ENCODE results near the gene CNNM2.

The CNNM2 gene

DNA sequence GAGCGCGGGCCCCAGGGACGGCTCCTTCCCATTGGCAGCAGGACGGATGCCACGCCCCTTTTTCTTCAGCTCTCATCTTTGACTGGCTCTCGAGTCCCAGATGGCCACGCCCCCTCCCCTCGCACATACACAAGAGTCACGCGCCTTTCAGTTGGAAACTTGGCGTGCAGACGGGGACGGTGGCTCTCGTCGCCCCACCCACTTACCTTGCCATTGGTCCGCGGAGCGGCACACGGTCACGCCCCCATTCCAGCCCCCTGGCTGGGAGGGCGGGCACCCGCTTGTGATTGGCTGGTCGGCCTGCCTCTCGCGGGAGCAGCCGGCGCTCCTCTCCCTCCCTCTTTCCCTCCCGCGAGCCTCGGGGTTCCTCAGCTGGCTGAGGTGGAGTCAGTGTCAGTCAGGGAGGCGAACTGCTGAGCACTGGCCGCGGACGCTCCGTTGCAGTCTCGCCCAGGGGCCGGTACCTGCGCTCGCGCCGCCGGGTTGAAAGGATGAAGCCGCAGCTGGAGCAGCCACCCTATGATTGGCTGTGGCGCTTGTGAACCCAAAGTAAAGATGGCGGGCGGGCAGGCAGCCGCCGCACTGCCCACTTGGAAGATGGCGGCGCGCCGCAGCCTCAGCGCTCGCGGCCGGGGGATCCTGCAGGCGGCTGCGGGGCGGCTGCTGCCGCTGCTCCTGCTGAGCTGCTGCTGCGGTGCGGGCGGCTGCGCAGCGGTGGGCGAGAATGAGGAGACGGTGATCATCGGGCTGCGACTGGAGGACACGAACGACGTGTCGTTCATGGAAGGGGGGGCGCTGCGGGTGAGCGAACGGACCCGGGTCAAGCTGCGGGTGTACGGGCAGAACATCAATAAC lies at the start of gene CNNM2:
TSS of gene CNNM2 (plus strand) at position 333 of the 855 bp plus-strand sequence. CDS start at position 520, 187 bp downstream.
- peak; percentile 100 for DNase-seq

DNA sequence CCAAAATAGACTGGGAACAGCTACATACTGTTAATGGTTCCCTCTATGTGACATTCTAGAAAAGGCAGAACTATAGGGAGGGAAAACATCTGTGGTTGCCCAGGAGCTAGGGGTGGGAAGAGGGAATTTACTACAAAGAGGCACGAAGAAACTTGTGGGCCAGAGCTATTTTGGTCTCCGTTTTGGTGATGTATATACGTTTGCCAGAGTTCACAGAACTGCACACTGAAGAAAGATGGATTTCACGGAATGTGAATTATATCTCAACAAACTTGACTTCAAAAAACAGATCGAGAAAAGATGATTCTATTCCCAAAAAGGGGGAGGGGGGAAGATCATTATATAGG lies 49.2 kb upstream of the CNNM2 start:
- DNase-seq, result no peak

DNA sequence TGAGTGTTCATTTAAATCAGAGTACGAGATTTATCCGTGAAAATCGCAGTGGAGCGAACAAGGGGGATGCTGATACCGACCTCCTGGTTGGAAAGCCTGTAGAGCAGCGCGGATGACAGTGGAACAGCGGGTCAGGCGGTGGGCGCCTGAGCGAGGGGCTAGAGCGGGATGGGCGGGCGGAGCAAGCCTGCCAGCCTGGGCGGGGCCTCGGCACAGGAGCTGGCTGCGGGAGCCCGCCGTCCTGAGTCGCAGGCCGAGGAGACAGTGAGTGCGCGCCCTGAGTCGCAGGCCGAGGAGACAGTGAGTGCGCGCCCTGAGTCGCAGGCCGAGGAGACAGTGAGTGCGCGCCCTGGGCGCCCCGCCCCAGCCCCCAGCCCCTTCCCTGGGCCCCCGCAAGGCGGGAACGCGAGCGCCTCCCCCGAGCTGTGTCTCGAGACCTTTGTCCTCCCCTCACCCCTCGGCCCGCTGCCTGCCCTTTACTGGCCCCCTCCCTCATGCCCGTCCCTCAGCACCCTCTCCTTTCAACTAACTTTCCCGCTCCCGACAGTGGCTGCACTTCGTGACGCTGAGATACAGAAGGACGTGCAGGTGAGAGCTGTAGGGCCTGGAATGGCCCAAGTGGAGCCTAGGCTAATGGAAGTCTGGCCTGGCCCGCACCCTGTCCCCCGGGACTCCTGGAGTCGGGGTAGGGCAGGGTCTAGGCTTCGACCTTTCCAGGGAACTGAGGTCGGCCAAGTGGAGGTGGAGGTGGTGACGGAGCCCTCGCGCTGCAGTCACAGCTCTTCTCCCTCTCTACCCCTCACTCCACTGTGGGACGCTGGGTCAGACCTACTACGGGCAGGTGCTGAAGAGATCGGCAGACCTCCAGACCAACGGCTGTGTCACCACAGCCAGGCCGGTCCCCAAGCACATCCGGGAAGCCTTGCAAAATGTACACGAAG lies 48.6 kb upstream of the CNNM2 start, which contains the start of gene AS3MT:
TSS of gene AS3MT (plus strand) at position 213 of the 941 bp plus-strand sequence. CDS start at position 336, 123 bp downstream.
- DNase-seq, result no peak

DNA sequence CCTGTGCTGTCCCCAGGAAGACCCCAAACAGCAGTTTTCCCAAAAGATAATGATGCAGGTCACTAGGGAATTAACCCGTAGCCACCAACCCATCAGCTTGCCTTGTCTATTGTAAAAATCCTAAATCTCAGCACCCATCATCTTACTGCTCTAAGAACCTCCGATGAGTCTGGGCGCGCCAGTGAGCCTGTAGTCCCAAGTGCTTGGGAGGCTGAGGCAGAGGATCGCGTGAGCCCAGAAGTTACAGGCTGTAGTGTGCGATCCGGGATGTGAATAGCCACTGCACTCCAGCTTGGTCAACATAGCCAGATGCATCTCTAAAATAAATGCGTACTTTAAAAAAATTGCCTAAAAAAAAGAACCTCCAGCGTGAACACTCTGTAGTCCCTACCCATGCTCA lies 47.9 kb upstream of the CNNM2 start:
- no peak for DNase-seq

- DNase-seq, result no peak
These were observed 45.9 kb upstream of the CNNM2 start for GRCh38 chr10:102872163-102872562.

GRCh38 chr10:102876747-102877153 lies 41.3 kb upstream of the CNNM2 start:
- DNase-seq, result no peak

- no peak for DNase-seq
These were observed 39.5 kb upstream of the CNNM2 start for GRCh38 chr10:102878629-102879028.

DNA sequence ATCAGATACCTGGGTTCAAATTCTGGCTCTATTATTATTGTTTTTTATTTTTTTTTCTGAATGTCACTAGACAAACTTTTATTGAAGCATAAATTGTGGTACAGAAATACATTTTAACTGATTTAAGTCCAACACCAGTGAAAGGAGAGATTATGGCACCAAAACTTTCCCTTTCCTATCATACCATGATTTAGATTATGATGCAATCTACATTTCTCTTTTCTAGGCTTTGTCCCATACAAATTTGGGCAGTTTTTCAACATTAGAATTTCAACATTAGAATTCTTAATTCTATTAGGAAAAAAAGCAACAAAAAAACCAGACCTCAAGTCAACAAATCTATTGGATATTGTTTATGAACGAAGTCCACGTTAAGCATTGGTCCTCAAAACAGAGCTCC lies 37.8 kb upstream of the CNNM2 start:
- no peak for DNase-seq

GRCh38 chr10:102888048-102888447 lies 30.0 kb upstream of the CNNM2 start:
- no peak for DNase-seq

DNA sequence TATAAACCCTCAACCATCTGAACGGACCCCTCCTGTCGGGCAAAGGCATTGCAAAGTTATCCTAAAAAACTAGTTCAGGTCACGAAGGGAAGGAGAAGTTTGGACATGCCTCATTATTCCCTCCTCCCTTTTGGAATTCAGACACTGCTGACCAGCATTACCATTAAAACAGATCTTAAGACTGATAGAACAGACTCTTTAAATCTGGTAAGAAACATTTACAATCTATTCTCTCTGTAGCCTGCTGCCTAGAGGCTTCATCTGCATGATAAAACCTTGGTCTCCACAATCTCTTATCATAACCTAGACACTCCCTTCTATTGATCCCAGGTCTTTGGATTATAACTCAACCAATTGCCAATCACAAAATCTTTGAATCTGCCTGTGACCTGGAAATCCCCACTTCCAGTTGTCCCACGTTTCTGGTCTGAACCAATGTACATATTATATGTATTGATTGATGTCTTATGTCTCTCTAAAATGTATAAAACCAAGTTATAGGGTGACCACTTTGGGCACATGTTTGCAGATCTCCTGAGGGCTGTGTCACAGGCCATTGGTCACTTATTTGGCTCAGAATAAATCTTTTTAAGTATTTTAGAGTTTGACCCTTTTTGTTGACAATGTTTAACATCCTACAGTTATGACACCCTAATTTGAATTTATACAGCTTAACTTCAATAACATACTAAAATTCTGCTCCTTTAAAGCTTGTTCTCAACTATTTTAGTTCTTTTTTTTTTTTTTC lies 23.5 kb upstream of the CNNM2 start:
- DNase-seq, result no peak

DNA sequence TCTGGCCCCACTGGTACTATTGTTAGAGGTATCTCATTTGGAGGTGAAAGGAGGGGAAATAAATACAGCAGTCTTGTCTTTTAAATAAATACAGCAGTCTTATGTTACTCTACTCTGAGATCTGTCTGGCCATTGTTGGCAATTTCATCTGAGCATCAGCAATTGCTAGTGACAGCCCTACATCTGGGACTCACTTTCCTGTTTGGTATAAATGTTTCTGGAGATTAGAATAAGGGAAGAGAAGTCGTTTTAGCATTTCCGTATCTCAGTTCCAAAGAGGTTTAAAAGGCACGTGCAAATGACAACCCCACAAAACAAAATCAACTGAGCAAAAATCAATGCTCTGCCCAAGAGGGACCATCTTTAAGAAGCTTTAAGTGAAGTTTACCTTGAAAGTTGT lies 18.1 kb upstream of the CNNM2 start:
- DNase-seq, result no peak

GRCh38 chr10:102904346-102904745 lies 13.7 kb upstream of the CNNM2 start:
- DNase-seq, result no peak

GRCh38 chr10:102906507-102906906 lies 11.6 kb upstream of the CNNM2 start:
- no peak for DNase-seq

DNA sequence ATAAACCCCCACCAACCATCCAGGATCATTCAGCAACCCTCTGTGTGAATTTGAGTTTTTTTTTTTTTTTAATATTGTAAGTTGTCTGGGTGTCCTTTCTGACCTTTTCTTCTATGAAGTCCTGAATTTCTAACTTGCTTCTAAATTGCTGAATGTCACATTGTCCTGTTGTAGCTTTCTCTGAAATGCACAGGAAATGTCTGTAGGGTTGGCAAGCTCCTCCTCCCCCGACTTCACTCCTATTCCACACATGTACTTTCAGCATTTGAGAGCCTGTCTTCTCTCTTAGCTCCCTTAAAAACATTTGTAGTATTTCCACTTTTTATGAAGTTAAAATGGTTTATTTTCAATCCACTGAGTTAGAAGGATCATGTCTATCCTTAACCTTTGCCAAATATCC lies 3.3 kb upstream of the CNNM2 start:
- DNase-seq, result no peak

GRCh38 chr10:102916173-102916572 lies 1.9 kb upstream of the CNNM2 start:
- DNase-seq, result no peak

GRCh38 chr10:102917314-102917961 lies 656 bp upstream of the CNNM2 start:
- DNase-seq, result peak; percentile 80

GRCh38 chr10:102918817-102919245 lies 737 bp downstream of the CNNM2 start:
- no peak for DNase-seq

GRCh38 chr10:102919246-102919959 lies 1.3 kb downstream of the CNNM2 start:
- DNase-seq, result no peak

GRCh38 chr10:102919992-102920739 lies 2.1 kb downstream of the CNNM2 start:
- DNase-seq, result no peak

GRCh38 chr10:102923601-102924000 lies 5.5 kb downstream of the CNNM2 start:
- DNase-seq, result no peak

DNA sequence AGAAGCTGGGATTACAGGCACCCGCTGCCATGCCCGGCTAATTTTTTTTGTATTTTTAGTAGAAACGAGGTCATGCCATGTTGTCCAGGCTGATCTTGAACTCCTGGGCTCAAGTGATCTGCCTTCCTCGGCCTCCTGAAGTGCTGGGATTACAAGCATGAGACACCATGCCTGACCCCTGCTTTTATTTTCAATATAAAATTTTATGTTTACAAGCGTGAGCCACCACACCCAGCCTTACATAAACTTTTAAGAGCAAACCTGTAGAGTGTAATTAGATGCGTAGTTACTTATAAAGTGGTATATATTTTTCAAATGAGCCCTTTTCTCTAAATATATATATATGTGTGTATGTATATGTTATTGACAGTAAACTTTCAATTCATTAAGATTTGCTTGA lies 8.7 kb downstream of the CNNM2 start:
- no peak for DNase-seq

Data from CD4-positive, alpha-beta T cell treated with Interferon gamma for 1 hour (primary cell).